Neuronal stem cell (in vitro differentiated cells): ENCODE data around the gene TMEM14C. TPM values are rescaled to one million over a fixed set of nuclear protein-coding genes. Genes with fewer than 3 reads are reported as not detected.

Experiments used
- DNase-seq: peaks from one replicate; pipeline ENCODE4 v3.0.0-alpha.2; 2013; ENCODE audit warnings: low spot score
- H2AFZ ChIP-seq: one replicate; pipeline ENCODE4 v1.6.1; 2013; ENCODE audit warnings: mild to moderate bottlenecking, low read length, inconsistent platforms
- H2AK5ac ChIP-seq: 2 replicates; pipeline ENCODE4 v1.6.1; 2013; ENCODE audit warnings: low read depth, mild to moderate bottlenecking, inconsistent platforms, low read length, moderate library complexity, mixed read lengths
- H2BK120ac ChIP-seq: 2 replicates; pipeline ENCODE4 v1.6.1; 2013; ENCODE audit warnings: low read depth, mild to moderate bottlenecking, inconsistent platforms, low read length, moderate library complexity, mixed read lengths
- H2BK12ac ChIP-seq: one replicate; pipeline ENCODE4 v1.6.1; 2013; ENCODE audit warnings: low read length, inconsistent platforms
- H2BK15ac ChIP-seq: 2 replicates; pipeline ENCODE4 v1.6.1; 2013; ENCODE audit warnings: mild to moderate bottlenecking, low read length, inconsistent platforms, mixed read lengths
- H2BK5ac ChIP-seq: one replicate; pipeline ENCODE4 v1.6.1; 2013; ENCODE audit warnings: inconsistent platforms, mild to moderate bottlenecking, low read length, moderate library complexity
- H3K14ac ChIP-seq: one replicate; pipeline ENCODE4 v1.6.1; 2013; ENCODE audit warnings: low read length, inconsistent platforms
- H3K18ac ChIP-seq: 2 replicates; pipeline ENCODE4 v1.6.1; 2013; ENCODE audit warnings: low read length, inconsistent platforms
- H3K23ac ChIP-seq: 2 replicates; pipeline ENCODE4 v1.6.1; 2013; ENCODE audit warnings: low read depth, mild to moderate bottlenecking, mixed read lengths, low read length, inconsistent platforms; ENCODE audit not compliant: poor library complexity
- H3K27ac ChIP-seq: replicated peaks from 3 replicates; pipeline ENCODE4 v1.5.1; 2013; ENCODE audit warnings: low read length, inconsistent platforms
- H3K27me3 ChIP-seq, 3 experiments: 2 replicates each; pipeline ENCODE4 v1.6.1; 2013; ENCODE audit warnings: low read length in 3 of 3, mild to moderate bottlenecking in 2 of 3, inconsistent platforms in 1 of 3, low read depth in 1 of 3, mixed read lengths in 1 of 3, moderate library complexity in 1 of 3; ENCODE audit not compliant: control insufficient read depth in 3 of 3, insufficient read depth in 3 of 3
- H3K36me3 ChIP-seq, 2 donors: replicated peaks in 1 of 2; 2 replicates each; pipeline ENCODE4 v1.6.1; 2013; ENCODE audit warnings: low read length in 2 of 2; ENCODE audit not compliant: control insufficient read depth in 2 of 2, insufficient read depth in 2 of 2
- H3K4ac ChIP-seq: 2 replicates; pipeline ENCODE4 v1.6.1; 2013; ENCODE audit warnings: inconsistent platforms, mild to moderate bottlenecking, low read length, moderate library complexity
- H3K4me1 ChIP-seq, 2 donors: 1 replicate in 1 of 2; 2 replicates in 1 of 2; pipeline ENCODE4 v1.6.1; 2013; ENCODE audit warnings: low read length in 2 of 2, low read depth in 1 of 2; ENCODE audit not compliant: control insufficient read depth in 2 of 2, insufficient read depth in 1 of 2
- H3K4me2 ChIP-seq: one replicate; pipeline ENCODE4 v1.6.1; 2013; ENCODE audit warnings: mild to moderate bottlenecking, low read length, inconsistent platforms; ENCODE audit not compliant: insufficient read depth, poor library complexity, severe bottlenecking
- H3K4me3 ChIP-seq, 2 donors: 2 replicates each; pipeline ENCODE4 v1.5.1; 2013; ENCODE audit warnings: low read length in 2 of 2, mild to moderate bottlenecking in 2 of 2, inconsistent platforms in 1 of 2, moderate library complexity in 1 of 2
- H3K79me1 ChIP-seq: one replicate; pipeline ENCODE4 v1.6.1; 2013; ENCODE audit warnings: low read depth, mild to moderate bottlenecking, inconsistent platforms, low read length, moderate library complexity
- H3K9ac ChIP-seq: one replicate; pipeline ENCODE4 v1.6.1; 2013; ENCODE audit warnings: mild to moderate bottlenecking, low read depth, low read length, inconsistent platforms; ENCODE audit not compliant: poor library complexity
- H3K9me3 ChIP-seq, 2 donors: replicated peaks in 1 of 2; 2 replicates each; pipeline versions ENCODE3 to v1.6.1; 2013; ENCODE audit warnings: low read length in 2 of 2, mild to moderate bottlenecking in 2 of 2, inconsistent platforms in 1 of 2, low read depth in 1 of 2, mixed read lengths in 1 of 2, moderate library complexity in 1 of 2; ENCODE audit not compliant: control insufficient read depth in 2 of 2, insufficient read depth in 1 of 2
- H4K8ac ChIP-seq: one replicate; pipeline ENCODE4 v1.6.1; 2013; ENCODE audit warnings: low read depth, mild to moderate bottlenecking, inconsistent platforms, low read length, moderate library complexity
- H4K91ac ChIP-seq: one replicate; pipeline ENCODE4 v1.6.1; 2013; ENCODE audit warnings: low read length, low read depth, mild to moderate bottlenecking, inconsistent platforms; ENCODE audit not compliant: poor library complexity
- WGBS, 2 donors: extraction: QIAGEN DNeasy Blood & Tissue Kit; methylation state at CpG; one replicate each; pipeline ENCODE4 v1.1.7; 2013; ENCODE audit warnings: missing lambda C conversion rate in 2 of 2, mixed read lengths in 1 of 2; ENCODE audit not compliant: insufficient read length in 2 of 2, insufficient replicate concordance in 1 of 2; ENCODE audit errors: extremely low coverage in 2 of 2; 5-methylcytosine and 5-hydroxymethylcytosine counted together
- small RNA-seq: library from polyadenylated mRNA; stranded (forward); fragments of <200 nt; extraction: miRNeasy Mini kit (QIAGEN cat#:217004); gene quantifications from one replicate; pipeline ENCODE3, GENCODE V24; 2013; ENCODE audit not compliant: insufficient read depth

The TMEM14C gene

DNA sequence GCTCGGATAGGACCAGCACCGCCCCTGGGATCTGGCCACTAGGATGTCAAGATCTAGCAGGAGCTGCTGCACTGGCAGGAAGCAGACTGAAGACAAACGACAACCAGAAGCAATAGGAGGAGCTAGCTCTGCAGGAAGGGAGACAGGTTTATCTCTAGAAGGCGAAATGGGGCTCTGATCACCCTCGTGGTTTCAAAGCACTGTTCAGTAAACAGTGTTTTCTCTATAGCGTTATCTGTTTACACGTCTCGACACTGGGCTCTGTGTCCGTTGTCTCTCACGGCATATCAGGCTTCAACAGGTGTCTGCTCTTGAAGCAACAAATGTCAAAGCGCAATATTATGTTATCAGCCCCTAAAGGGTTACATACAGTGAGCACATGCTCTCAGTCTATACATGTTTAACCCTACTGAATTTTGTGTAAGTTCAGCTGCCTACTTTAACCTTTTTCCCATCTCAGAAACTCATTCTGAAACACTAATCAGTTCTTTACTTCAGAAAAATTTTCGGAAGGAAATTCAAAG is 48.6 kb downstream of the TMEM14C start:
- Histone ChIP-seq H3K36me3 (peaks cover 12 to 63% of the 10 kb centered on the region in 2 donors), H3K27me3 (no peaks in the 10 kb centered on the region), H2AK5ac (no peak overlapping the region), H3K18ac (no peak overlapping the region), H2BK12ac (no peak overlapping the region), H3K4ac (no peak overlapping the region), H3K9me3 (no peaks in the 10 kb centered on the region), H3K14ac (no peak overlapping the region), H3K27ac (no peak overlapping the region), H4K91ac (no peak overlapping the region), H2BK15ac (no peak overlapping the region), H2BK120ac (no peak overlapping the region), H2AFZ (no peak overlapping the region), H4K8ac (no peak overlapping the region), H3K9ac (no peak overlapping the region), H3K4me3 (no peak overlapping the region), H3K23ac (peak overlapping the region; percentile 27), H3K4me2 (no peak overlapping the region), H3K4me1 (no peaks in the 10 kb centered on the region), H3K79me1 (peaks cover 2% of the 10 kb centered on the region), H2BK5ac (no peak overlapping the region)
- no CpG with 5 or more reads among the region's 12 CpGs for whole genome bisulfite sequencing, 2 donors
- no peak for DNase-seq

DNA sequence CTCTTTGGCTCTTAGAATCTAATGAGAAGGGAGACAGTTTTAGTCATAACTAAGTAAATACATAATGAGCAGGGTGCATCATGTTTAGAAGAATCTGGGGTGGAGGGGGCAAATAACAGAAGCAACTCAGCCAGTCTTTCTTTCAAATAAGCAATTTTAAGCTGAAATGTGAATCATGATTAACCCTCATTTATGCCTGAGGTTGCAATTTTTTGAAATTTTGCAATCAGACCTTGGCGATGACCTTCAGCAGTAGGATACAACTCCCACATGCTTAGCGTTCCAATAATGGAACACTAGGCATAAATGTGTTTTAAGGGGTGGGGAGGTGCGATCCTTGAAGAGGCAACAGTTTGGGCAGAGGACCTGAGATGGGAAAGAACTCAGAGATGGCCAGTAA is 55.4 kb downstream of the TMEM14C start:
- H3K23ac ChIP-seq = no peak overlapping the region
- DNase-seq = no peak
- H2BK15ac ChIP-seq = no peak overlapping the region
- peaks cover 3 to 53% of the 10 kb centered on the region in 2 donors for H3K36me3 ChIP-seq
- no peak overlapping the region for H2BK12ac ChIP-seq
- H3K4me2 ChIP-seq = no peak overlapping the region
- H3K18ac ChIP-seq = no peak overlapping the region
- no peak overlapping the region for H2BK120ac ChIP-seq
- no CpG with 5 or more reads among the region's 3 CpGs for WGBS, 2 donors
- H4K91ac ChIP-seq = no peak overlapping the region
- no peak overlapping the region for H2AFZ ChIP-seq
- H3K27me3 ChIP-seq = no peaks in the 10 kb centered on the region
- no peak overlapping the region for H3K9ac ChIP-seq
- H3K9me3 ChIP-seq = no peaks in the 10 kb centered on the region
- no peak overlapping the region for H2BK5ac ChIP-seq
- no peaks in the 10 kb centered on the region for H3K4me1 ChIP-seq
- H4K8ac ChIP-seq = no peak overlapping the region
- H3K27ac ChIP-seq = no peak overlapping the region
- H3K14ac ChIP-seq = no peak overlapping the region
- no peaks in the 10 kb centered on the region for H3K79me1 ChIP-seq
- H3K4me3 ChIP-seq = no peak overlapping the region
- H2AK5ac ChIP-seq = no peak overlapping the region
- H3K4ac ChIP-seq = no peak overlapping the region

DNA sequence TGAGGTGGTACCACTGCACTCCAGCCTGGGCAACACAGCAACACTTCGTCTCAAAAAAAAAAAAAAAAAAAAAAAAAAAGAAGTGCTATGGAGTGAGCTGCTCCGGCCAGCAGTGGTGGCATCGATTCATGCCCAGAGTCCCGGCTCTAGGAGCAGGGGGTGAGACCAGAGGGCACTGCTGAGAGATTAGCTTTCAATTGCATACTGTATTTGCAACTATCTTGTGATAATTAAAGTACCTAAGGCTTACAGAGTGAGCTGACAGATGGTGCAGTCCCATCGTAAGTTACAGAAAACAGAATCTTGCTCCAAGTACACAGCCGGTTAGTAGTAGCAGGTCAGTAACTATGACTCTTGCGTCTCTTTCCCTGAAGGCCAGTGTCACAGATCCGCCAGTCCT is 56.2 kb downstream of the TMEM14C start:
- Histone ChIP-seq H2AFZ (no peak overlapping the region), H2BK12ac (no peak overlapping the region), H3K4me3 (no peak overlapping the region), H4K8ac (no peak overlapping the region), H3K79me1 (no peaks in the 10 kb centered on the region), H3K27me3 (no peaks in the 10 kb centered on the region), H2BK15ac (no peak overlapping the region), H2BK120ac (no peak overlapping the region), H3K4ac (no peak overlapping the region), H3K4me1 (no peaks in the 10 kb centered on the region), H3K27ac (no peak overlapping the region), H3K9ac (no peak overlapping the region), H2AK5ac (no peak overlapping the region), H3K4me2 (no peak overlapping the region), H3K14ac (no peak overlapping the region), H4K91ac (no peak overlapping the region), H2BK5ac (no peak overlapping the region), H3K36me3 (peaks cover 3 to 54% of the 10 kb centered on the region in 2 donors), H3K23ac (no peak overlapping the region), H3K9me3 (no peaks in the 10 kb centered on the region), H3K18ac (no peak overlapping the region)
- no peak for DNase-seq
- no CpG with 5 or more reads among the region's 8 CpGs for WGBS, 2 donors

Small RNAs within 50 kb of the gene (small RNA-seq; reads per million reads assigned to genes)
- not detected for gene RF00019
- 1.2 reads per million for gene RNA5SP203
